Colon (tissue), 2 donors: ENCODE results near the gene DTWD2.
"Not testable (repeated sequence)": the region's sequence is repeated elsewhere in the genome, so short reads cannot be mapped to it uniquely, and the experiment has no call there.

ENCODE experiments used
- FAIRE-seq: peaks from 2 replicates; lab custom pipeline; 2012; peaks lifted over from hg19 to GRCh38; lab: Jason Lieb, UNC
- donor health status: control.
- donor health status: control.

DTWD2 gene

GRCh38 chr5:118996098-118996497 lies 7.8 kb upstream of the DTWD2 start:
- no peak for FAIRE-seq

GRCh38 chr5:118994595-118994994 lies 6.2 kb upstream of the DTWD2 start:
- FAIRE-seq: no peak

GRCh38 chr5:118993118-118993517 lies 4.8 kb upstream of the DTWD2 start:
- FAIRE-seq: not testable (repeated sequence)

GRCh38 chr5:118992055-118992454 lies 3.7 kb upstream of the DTWD2 start:
- FAIRE-seq: not testable (repeated sequence)

- no peak for FAIRE-seq
Observed at GRCh38 chr5:118990582-118990981, 2.2 kb upstream of the DTWD2 start.

- FAIRE-seq: no peak
Observed at GRCh38 chr5:118989816-118990215, 1.5 kb upstream of the DTWD2 start.

- no peak for FAIRE-seq
Observed at GRCh38 chr5:118988866-118989180, 476 bp upstream of the DTWD2 start.

- no peak for FAIRE-seq
Observed at GRCh38 chr5:118984602-118985001, 3.7 kb downstream of the DTWD2 start.

- FAIRE-seq: no peak
Observed at GRCh38 chr5:118981783-118982182, 6.6 kb downstream of the DTWD2 start.

GRCh38 chr5:118980438-118980837 lies 7.9 kb downstream of the DTWD2 start:
- FAIRE-seq: no peak

GRCh38 chr5:118980017-118980416 lies 8.3 kb downstream of the DTWD2 start:
- FAIRE-seq: no peak

- not testable (repeated sequence) for FAIRE-seq
Observed at GRCh38 chr5:118973779-118974445, 14.4 kb downstream of the DTWD2 start.

- FAIRE-seq: no peak
Observed at GRCh38 chr5:118968925-118969375, 19.4 kb downstream of the DTWD2 start.

GRCh38 chr5:118968406-118968911 lies 19.9 kb downstream of the DTWD2 start:
- FAIRE-seq: no peak

GRCh38 chr5:118967059-118967508 lies 21.3 kb downstream of the DTWD2 start:
- FAIRE-seq: no peak

GRCh38 chr5:118965890-118966289 lies 22.5 kb downstream of the DTWD2 start:
- FAIRE-seq: no peak

GRCh38 chr5:118964970-118965369 lies 23.4 kb downstream of the DTWD2 start:
- not testable (repeated sequence) for FAIRE-seq

GRCh38 chr5:118964388-118964787 lies 24.0 kb downstream of the DTWD2 start:
- not testable (repeated sequence) for FAIRE-seq

- no peak for FAIRE-seq
Observed at GRCh38 chr5:118963169-118963568, 25.2 kb downstream of the DTWD2 start.

GRCh38 chr5:118960557-118960956 lies 27.8 kb downstream of the DTWD2 start:
- no peak for FAIRE-seq

- FAIRE-seq: no peak
Observed at GRCh38 chr5:118956727-118957126, 31.6 kb downstream of the DTWD2 start.

GRCh38 chr5:118953652-118954005 lies 34.7 kb downstream of the DTWD2 start:
- no peak for FAIRE-seq

- no peak for FAIRE-seq
Observed at GRCh38 chr5:118952992-118953651, 35.2 kb downstream of the DTWD2 start.

- FAIRE-seq: not testable (repeated sequence)
Observed at GRCh38 chr5:118952306-118952705, 36.0 kb downstream of the DTWD2 start.
